Fibroblast of lung (primary cell): ENCODE results near the gene SLC31A1.

Experiments
- EZH2 ChIP-seq: IDR thresholded peaks from 2 replicates; pipeline ENCODE4 v1.5.1; 2012; ENCODE audit warnings: low read length, control low read depth, mild to moderate bottlenecking; ENCODE audit errors: missing control alignments
- TF ChIP-seq, protein P1 (sequence below), 2 donors: IDR thresholded peaks in 1 of 2; conservative IDR thresholded peaks in 1 of 2; 1 replicate in 1 of 2; 2 replicates in 1 of 2; pipeline ENCODE4 v1.5.1; 2011 to 2012; ENCODE audit warnings: low read length in 2 of 2, control low read depth in 1 of 2, inconsistent platforms in 1 of 2, low read depth in 1 of 2, mild to moderate bottlenecking in 1 of 2

- TF ChIP-seq EZH2, result no peak
- TF ChIP-seq, protein P1, sequence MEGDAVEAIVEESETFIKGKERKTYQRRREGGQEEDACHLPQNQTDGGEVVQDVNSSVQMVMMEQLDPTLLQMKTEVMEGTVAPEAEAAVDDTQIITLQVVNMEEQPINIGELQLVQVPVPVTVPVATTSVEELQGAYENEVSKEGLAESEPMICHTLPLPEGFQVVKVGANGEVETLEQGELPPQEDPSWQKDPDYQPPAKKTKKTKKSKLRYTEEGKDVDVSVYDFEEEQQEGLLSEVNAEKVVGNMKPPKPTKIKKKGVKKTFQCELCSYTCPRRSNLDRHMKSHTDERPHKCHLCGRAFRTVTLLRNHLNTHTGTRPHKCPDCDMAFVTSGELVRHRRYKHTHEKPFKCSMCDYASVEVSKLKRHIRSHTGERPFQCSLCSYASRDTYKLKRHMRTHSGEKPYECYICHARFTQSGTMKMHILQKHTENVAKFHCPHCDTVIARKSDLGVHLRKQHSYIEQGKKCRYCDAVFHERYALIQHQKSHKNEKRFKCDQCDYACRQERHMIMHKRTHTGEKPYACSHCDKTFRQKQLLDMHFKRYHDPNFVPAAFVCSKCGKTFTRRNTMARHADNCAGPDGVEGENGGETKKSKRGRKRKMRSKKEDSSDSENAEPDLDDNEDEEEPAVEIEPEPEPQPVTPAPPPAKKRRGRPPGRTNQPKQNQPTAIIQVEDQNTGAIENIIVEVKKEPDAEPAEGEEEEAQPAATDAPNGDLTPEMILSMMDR (conservative IDR thresholded peaks at IDR 0.05 in 1 of 2, IDR thresholded peaks at IDR 0.05 in 1 of 2; ENCODE audit: low read depth in 1 of 2, low read length in 2 of 2), result no peak
Measured at GRCh38 chr9:113289091-113289490, 67.7 kb downstream of the SLC31A1 start.
